ENCODE results near the gene NOTO.

Gene NOTO

DNA sequence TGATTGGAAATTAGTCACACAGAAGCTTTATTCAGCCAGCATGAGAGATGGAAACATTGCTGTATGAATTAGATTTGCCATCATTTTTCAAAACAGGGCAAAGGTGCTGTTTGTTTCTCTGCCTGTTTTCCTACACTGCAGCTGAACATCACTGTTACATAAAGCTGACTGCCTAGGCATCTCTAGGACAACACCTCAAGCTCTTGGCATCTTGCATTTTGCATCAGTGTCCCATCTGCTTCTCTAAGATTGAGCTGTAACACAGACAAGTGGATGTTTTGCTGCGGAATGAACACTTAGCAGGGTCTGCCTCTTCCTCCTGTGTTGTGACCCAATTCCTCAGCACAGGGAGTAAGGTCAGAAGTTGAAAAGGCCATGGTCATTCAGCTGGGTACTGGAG, 36.6 kb downstream of the NOTO start:
- TF ChIP-seq GATA3 (IDR thresholded peaks at IDR 0.05; ENCODE audit: low read depth, low read length) (no peak), GATA2 (IDR thresholded peaks at IDR 0.05; ENCODE audit: low read depth, low read length) (no peak)

DNA sequence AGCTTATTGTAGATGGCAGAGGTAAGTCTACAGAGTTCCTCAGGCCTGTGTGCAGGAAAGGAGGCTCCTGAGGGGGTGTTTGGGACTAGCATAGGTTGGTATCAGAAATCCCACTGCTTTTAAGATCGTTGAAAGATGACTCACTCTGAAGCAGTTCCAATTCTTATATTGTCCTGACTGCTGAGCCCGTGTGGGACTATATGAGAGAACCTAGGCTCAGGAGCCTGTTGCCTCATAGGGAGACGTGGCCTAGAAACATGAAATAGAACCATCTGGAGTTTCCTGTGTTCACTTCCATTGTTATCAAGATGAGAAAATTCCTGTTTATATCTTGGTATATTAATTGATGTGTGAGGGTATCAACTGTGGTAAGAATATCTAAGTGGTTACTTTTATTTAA, 37.4 kb downstream of the NOTO start:
- TF ChIP-seq GATA3 (IDR thresholded peaks at IDR 0.05; ENCODE audit: low read depth, low read length) (no peak), GATA2 (IDR thresholded peaks at IDR 0.05; ENCODE audit: low read depth, low read length) (no peak)

DNA sequence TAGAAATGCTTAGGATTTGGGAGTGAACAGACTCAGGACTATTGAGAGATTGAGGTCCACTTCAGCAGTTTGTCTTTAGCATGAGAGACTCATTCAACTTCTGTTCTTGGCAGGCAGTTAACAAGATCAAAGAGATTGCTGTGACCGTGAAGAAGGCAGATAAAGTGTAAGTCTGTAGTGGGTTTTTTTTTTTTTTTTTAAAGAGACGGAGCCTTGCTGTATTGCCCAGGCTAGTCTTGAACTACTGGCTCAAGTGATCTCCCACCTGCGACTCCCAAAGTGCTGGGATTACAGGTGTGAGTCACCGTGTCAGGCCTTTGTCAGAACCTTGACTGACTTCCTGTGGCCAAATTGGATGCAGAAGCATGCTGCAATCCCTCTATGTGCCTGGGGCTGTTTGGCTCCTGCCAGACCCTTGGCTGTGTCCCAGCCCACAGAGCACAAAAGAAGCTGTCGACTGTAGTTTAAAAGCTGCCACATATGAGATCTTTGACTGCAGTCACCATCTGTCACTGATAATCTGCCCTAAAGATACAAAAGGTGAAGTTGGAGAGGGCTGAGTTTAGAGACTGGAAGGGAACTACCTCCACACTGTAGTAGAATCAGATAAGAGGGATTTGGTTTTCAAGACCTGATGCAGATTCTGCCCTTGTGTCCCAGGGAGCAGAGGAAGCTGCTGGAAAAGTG, 41.7 kb downstream of the NOTO start:
- TF ChIP-seq GATA2 (IDR thresholded peaks at IDR 0.05; ENCODE audit: low read depth, low read length) (peak; percentile 51; the same call in 1 of the 2 replicates), GATA3 (IDR thresholded peaks at IDR 0.05; ENCODE audit: low read depth, low read length) (no peak)

DNA sequence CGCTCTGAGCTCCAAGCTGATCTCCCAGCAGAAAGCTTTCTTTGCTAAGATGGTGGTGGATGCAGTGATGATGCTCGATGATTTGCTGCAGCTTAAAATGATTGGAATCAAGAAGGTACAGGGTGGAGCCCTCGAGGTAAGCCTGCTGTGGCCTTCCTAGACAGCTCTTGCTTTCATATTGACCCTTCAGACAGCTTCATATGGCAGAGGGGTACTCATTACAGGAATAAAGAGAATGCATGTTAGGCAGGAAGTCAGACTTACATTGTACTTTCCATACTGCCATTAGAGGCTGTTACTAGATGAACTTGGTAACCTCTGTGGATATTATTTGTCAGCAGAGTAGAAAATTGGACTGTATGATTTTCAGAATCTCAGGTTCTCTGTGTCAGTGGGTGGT, 42.2 kb downstream of the NOTO start:
- no peak for TF ChIP-seq GATA3 (IDR thresholded peaks at IDR 0.05; ENCODE audit: low read depth, low read length)
- TF ChIP-seq GATA2 (IDR thresholded peaks at IDR 0.05; ENCODE audit: low read depth, low read length) = no peak

DNA sequence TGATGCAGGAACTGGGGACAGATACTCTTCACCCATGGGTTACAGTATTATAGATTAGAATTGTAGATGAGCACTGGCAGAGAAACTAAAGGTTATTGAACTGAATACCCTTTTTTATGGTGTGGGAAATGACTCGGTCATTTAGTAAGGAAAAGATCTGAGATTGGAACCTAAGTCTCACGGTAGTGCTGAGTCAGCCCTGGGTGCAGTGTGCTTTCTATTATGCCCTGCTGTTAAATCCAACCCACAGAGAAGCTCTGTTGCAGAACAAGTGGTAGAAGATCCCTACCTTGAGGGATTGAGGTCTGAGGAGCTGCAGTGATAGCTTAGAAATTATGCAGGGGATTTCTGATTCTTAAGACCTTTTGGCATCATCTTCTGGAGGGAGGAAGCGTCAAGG, 44.5 kb downstream of the NOTO start:
- TF ChIP-seq GATA3 (IDR thresholded peaks at IDR 0.05; ENCODE audit: low read depth, low read length) (no peak), GATA2 (IDR thresholded peaks at IDR 0.05; ENCODE audit: low read depth, low read length) (no peak)

DNA sequence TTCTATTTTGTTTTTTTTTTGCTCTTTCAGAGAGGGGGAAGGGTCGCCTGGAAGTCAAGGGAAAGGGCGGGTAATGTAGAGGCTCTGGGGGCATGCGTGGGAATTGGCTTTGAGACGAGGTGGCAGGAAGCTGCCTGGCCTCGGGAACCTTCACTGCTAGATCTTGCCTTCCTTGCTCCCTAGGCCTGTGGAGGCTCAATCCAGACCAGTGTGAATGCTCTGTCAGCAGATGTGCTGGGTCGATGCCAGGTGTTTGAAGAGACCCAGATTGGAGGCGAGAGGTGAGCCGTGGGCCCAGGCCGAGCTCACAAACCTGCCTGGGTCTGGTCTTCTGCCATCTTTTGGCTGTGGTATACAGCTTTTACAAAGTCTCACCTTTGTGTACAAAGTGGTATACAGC, 47.3 kb downstream of the NOTO start:
- TF ChIP-seq GATA2 (IDR thresholded peaks at IDR 0.05; ENCODE audit: low read depth, low read length) (no peak), GATA3 (IDR thresholded peaks at IDR 0.05; ENCODE audit: low read depth, low read length) (no peak)

DNA sequence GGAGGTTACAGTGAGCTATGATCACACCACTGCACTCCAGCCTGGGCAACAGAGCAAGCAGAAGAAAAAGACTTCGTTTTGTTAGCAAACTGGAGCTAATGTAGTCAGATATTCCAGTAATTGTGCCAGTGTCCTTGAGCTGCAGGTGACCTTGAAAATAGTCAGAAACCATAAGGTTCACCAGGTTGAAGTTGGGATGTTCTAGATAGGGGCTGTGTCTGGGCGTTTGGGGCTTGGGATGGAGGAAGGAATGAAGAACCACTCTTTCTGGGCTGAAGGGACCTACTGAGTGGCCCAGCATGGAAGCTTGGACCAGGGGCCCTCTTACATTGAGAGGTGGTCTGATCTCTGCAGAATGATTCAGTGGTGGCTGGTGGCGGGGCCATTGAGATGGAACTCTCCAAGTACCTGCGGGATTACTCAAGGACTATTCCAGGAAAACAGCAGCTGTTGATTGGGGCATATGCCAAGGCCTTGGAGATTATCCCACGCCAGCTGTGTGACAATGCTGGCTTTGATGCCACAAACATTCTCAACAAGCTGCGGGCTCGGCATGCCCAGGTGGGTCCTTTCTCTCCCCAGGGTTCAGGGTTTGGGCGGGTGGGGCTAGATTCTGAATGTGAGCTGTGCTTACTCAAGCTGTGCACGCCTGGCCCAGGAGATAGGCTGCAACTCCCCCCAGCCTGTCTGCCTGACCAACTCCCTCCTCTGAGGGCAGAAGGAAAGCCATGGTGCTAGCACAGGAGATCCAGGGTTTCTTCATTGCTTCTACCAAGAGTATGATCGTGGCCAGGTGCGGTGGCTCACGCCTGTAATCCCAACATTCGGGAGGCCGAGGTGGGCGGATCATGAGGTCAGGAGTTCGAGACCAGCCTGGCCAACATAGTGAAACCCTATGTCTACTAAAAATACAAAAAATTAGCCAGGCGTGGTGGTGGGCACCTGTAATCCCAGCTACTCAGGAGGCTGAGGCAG, 48.8 kb downstream of the NOTO start:
- TF ChIP-seq GATA2 (IDR thresholded peaks at IDR 0.05; ENCODE audit: low read depth, low read length) = no peak
- TF ChIP-seq GATA3 (IDR thresholded peaks at IDR 0.05; ENCODE audit: low read depth, low read length) = no peak

DNA sequence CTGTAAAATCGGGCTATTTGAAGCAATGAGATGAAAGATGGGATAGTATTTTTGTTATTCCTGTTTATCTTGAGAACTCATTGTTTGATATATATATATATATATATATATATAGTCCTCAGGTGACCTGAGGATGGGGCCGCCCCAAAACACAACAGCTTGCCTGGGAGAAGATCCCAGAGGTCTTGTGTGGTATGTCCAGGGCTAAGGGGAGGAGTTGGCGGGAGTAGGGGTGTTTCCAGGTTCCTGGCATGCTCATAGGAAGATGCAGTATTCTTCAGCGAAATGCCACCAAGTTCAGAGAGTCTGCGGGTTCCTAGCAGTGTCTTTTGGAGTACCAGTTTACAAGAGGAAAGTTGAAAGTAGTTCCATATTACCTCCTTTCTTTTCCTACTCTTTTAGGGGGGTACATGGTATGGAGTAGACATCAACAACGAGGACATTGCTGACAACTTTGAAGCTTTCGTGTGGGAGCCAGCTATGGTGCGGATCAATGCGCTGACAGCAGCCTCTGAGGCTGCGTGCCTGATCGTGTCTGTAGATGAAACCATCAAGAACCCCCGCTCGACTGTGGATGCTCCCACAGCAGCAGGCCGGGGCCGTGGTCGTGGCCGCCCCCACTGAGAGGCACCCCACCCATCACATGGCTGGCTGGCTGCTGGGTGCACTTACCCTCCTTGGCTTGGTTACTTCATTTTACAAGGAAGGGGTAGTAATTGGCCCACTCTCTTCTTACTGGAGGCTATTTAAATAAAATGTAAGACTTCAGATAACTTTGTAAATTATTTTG, 50.1 kb downstream of the NOTO start:
- TF ChIP-seq GATA2 (IDR thresholded peaks at IDR 0.05; ENCODE audit: low read depth, low read length) = no peak
- TF ChIP-seq GATA3 (IDR thresholded peaks at IDR 0.05; ENCODE audit: low read depth, low read length) = no peak

DNA sequence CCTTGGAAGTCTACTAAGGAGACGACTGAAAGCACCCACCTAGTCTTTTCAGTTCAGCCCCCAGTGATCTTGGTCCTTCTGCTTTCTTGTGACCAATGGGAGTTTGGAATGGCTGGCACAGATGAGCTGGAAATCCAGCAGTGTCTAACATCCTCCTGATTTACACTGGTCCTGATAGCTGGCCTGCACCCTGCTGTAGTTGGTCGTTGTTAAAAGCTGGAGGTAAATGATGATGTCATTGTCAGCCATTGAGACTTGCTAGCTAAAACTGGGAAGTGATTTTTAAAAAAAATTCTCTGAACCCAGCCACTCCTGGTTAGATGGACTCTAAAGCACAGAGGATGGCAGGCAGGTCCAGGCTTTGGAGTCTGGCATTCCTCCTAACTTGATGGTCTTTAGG, 51.0 kb downstream of the NOTO start:
- TF ChIP-seq GATA2 (IDR thresholded peaks at IDR 0.05; ENCODE audit: low read depth, low read length) = no peak
- TF ChIP-seq GATA3 (IDR thresholded peaks at IDR 0.05; ENCODE audit: low read depth, low read length) = no peak

DNA sequence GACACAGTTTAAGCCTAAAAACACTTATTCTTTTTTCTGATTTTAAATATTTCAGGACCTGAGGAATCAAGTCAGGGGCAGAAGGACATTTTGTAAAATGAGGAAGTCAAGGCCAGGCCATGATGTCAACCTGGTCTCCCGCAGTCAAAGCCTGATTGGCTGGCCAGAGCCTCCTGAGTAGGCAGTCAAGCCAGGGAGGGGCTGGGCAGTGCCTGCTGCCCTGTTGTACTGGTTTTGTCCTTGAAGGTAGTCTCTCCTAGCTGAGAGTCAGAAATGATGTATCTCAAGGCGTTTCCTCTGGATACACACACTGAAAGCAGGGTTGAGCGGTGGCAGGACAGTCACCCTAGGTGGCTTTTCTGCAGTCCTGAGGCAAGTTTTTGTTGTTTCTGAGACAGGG, 51.5 kb downstream of the NOTO start:
- TF ChIP-seq GATA2 (IDR thresholded peaks at IDR 0.05; ENCODE audit: low read depth, low read length) (no peak), GATA3 (IDR thresholded peaks at IDR 0.05; ENCODE audit: low read depth, low read length) (no peak)

DNA sequence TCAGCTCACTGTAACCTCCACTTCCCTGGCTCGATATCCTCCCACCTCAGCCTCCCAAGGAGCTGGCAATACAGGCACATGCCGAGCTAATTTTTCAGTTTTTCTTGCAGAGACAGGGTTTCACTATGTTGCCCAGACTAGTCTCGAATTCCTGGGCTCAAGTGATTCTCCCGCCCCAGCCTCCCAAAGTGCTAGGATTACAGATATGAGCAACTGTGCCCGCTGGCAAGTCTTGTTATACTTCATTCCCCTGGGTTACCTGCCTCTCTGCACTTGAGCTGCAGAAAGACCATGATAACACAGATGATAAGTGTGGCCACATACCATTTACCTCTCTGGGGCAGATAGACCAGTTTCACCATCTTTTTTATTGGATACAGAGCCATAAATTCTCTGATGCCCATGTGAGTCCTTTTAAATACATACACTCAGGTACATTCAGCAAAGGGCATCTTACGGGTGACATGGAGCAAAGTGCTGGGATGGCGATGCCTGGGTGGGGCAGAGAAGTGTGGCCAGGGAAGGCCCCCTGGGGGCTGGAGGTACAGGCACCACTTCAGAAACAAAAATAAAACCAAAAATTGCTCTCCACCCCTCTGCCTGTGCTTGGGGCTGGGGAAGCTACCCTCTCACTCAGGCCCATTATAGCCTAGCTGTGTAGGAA, 52.1 kb downstream of the NOTO start:
- TF ChIP-seq GATA2 (IDR thresholded peaks at IDR 0.05; ENCODE audit: low read depth, low read length) (no peak), GATA3 (IDR thresholded peaks at IDR 0.05; ENCODE audit: low read depth, low read length) (no peak)

DNA sequence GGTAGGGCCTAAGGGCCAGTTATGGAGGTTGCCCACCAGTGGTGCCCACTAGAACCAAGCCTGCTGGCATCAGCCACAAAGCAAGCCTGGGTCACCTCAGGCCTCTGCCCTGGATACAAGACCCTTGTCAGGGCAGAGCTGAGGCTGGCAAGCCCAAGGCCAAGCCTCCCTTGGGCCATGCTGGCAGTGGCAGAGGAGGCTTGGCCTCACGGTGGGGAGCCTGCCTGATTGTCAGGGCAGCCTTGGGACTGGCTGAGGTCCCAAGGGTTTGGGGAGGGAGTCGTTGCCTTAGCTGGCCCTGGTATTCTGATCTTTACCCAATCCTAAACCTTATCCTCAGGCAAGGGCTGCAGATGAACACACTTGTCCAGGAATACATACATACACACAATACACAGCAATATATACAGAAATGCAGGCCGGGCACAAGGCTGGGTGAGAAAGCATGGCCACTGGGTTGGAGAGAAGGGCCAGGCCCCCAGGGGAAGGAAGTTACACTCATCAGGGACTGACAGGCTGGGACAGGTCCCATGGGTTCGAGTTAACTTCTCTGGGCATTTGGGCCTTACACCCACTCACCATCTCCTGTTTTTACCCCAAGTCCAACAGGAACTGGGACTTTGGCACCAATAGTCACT, 52.8 kb downstream of the NOTO start:
- TF ChIP-seq GATA2 (IDR thresholded peaks at IDR 0.05; ENCODE audit: low read depth, low read length) (no peak), GATA3 (IDR thresholded peaks at IDR 0.05; ENCODE audit: low read depth, low read length) (no peak)

DNA sequence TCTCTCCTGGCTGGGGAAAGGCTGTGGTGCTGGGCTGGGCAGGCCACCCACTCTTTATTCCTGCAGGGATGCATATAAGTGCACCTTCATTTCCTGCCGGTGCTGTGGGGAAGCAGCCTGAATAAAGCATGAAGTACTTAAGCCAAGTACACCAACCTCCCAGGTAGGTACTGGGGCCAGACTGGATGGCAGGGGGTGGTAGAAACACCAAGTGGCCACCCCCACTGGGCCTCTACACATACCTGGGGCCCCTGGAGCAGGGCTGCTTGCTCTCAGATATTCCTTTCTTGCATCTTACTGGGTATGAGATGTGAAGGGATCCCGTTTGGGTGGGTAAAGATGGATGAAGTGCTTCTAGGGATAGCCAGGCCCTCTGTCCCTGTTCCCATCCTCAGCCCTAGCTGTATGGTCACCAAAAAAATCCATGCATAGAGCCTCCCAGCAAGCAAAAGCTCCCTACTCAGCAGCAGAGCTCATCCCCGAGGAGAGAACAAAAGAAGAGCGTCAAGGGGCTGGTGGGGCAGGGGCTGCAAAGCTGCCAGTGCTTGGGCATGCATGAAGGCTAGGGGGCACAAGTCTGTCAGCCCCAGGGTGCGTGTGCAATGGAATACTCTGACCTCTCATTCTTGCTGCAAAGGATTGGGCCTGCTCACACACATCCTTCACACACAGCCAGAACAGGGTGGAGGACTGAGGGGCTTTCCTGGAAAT, 53.7 kb downstream of the NOTO start:
- TF ChIP-seq GATA3 (IDR thresholded peaks at IDR 0.05; ENCODE audit: low read depth, low read length) (no peak), GATA2 (IDR thresholded peaks at IDR 0.05; ENCODE audit: low read depth, low read length) (no peak)

All from SH-SY5Y (cell line).